ENCODE results near the gene ZIC5. TPM values are rescaled to one million over a fixed set of nuclear protein-coding genes. Genes with fewer than 3 reads are reported as not detected.
A peak's percentile ranks its signal among the peaks of the same experiment; 100 is the strongest.

The ZIC5 gene
- total RNA-seq, 3 donors from 2014 or later (not counting 1 experiment from before 2014, with no cell fraction given) = not detected

- Mint-ChIP-seq H3K27ac (peak overlapping the region; percentile 22 to 74), H3K4me3 (peak overlapping the region; percentile 56), H3K27me3 (ENCODE audit: low read depth in 2 of 2) (peaks cover 43 to 46% of the 10 kb centered on the region in 2 donors), H3K9me3 (no peaks in the 10 kb centered on the region), H3K36me3 (peaks cover 10% of the 10 kb centered on the region), H3K4me1 (peaks cover 8 to 18% of the 10 kb centered on the region in 2 donors)
- Histone ChIP-seq H3K36me3 (ENCODE audit: control insufficient read depth, insufficient read depth, low read length) (no peaks in the 10 kb centered on the region), H3K27ac (ENCODE audit: low read length) (no peak overlapping the region), H3K27me3 (ENCODE audit: control insufficient read depth, insufficient read depth, low read length) (peaks cover 76% of the 10 kb centered on the region), H3K4me1 (ENCODE audit: control insufficient read depth, insufficient read depth, low read length) (peaks cover 42% of the 10 kb centered on the region), H3K9me3 (ENCODE audit: control insufficient read depth, insufficient read depth, low read length) (peaks cover 27% of the 10 kb centered on the region), H3K4me3 (ENCODE audit: low read length) (no peak overlapping the region)
- ATAC-seq (no peak), DNase-seq (peak in 1 of 2 donors; percentile 40)
- no peak for TF ChIP-seq CTCF (IDR thresholded peaks at IDR 0.05)
- intact Hi-C loops (cut with micrococcal nuclease) = no loop called here
- 10% methylated on average over 41 of the region's 42 CpGs for WGBS (ENCODE audit: insufficient coverage)
Measured at GRCh38 chr13:99983499-99984401, 12.2 kb upstream of the ZIC5 start.

GRCh38 chr13:99982731-99983498, 11.3 kb upstream of the ZIC5 start:
- H3K36me3 ChIP-seq (ENCODE audit: control insufficient read depth, insufficient read depth, low read length) = no peaks in the 10 kb centered on the region
- H3K9me3 ChIP-seq (ENCODE audit: control insufficient read depth, insufficient read depth, low read length) = peaks cover 23% of the 10 kb centered on the region
- peaks cover 48 to 49% of the 10 kb centered on the region in 2 donors for H3K27me3 Mint-ChIP-seq (ENCODE audit: low read depth in 2 of 2)
- TF ChIP-seq CTCF (IDR thresholded peaks at IDR 0.05) = no peak
- H3K27ac ChIP-seq (ENCODE audit: low read length) = no peak overlapping the region
- peak overlapping the region in 1 of 2 donors; percentile 74 for H3K27ac Mint-ChIP-seq
- no peak for ATAC-seq
- H3K4me3 Mint-ChIP-seq = peak overlapping the region; percentile 56
- H3K4me3 ChIP-seq (ENCODE audit: low read length) = no peak overlapping the region
- WGBS (ENCODE audit: insufficient coverage) = 8% methylated on average over 48 of the region's 48 CpGs
- peaks cover 75% of the 10 kb centered on the region for H3K27me3 ChIP-seq (ENCODE audit: control insufficient read depth, insufficient read depth, low read length)
- intact Hi-C loops (cut with micrococcal nuclease) = no loop called here
- H3K4me1 Mint-ChIP-seq = peaks cover 14 to 25% of the 10 kb centered on the region in 2 donors
- peak in 1 of 2 donors; percentile 45 for DNase-seq
- peaks cover 10% of the 10 kb centered on the region for H3K36me3 Mint-ChIP-seq
- H3K9me3 Mint-ChIP-seq = no peaks in the 10 kb centered on the region
- peaks cover 46% of the 10 kb centered on the region for H3K4me1 ChIP-seq (ENCODE audit: control insufficient read depth, insufficient read depth, low read length)

GRCh38 chr13:99982036-99982730, 10.6 kb upstream of the ZIC5 start:
- DNase-seq (peak in 1 of 2 donors; percentile 62), ATAC-seq (peak; percentile 23 to 37 (median 27))
- Mint-ChIP-seq H3K9me3 (no peaks in the 10 kb centered on the region), H3K27ac (peak overlapping the region in 1 of 2 donors; percentile 14), H3K27me3 (ENCODE audit: low read depth in 2 of 2) (peaks cover 48 to 49% of the 10 kb centered on the region in 2 donors), H3K4me1 (peaks cover 14 to 25% of the 10 kb centered on the region in 2 donors), H3K4me3 (peak overlapping the region; percentile 56), H3K36me3 (peaks cover 10% of the 10 kb centered on the region)
- no peak for TF ChIP-seq CTCF (IDR thresholded peaks at IDR 0.05)
- peaks cover 75% of the 10 kb centered on the region for H3K27me3 ChIP-seq (ENCODE audit: control insufficient read depth, insufficient read depth, low read length)
- H3K4me1 ChIP-seq (ENCODE audit: control insufficient read depth, insufficient read depth, low read length) = peaks cover 46% of the 10 kb centered on the region
- no peaks in the 10 kb centered on the region for H3K36me3 ChIP-seq (ENCODE audit: control insufficient read depth, insufficient read depth, low read length)
- H3K9me3 ChIP-seq (ENCODE audit: control insufficient read depth, insufficient read depth, low read length) = peaks cover 23% of the 10 kb centered on the region
- WGBS (ENCODE audit: insufficient coverage) = 3% methylated on average over 98 of the region's 98 CpGs
- H3K4me3 ChIP-seq (ENCODE audit: low read length) = no peak overlapping the region
- intact Hi-C loops (cut with micrococcal nuclease) = no loop called here
- no peak overlapping the region for H3K27ac ChIP-seq (ENCODE audit: low read length)

Data from natural killer cell (primary cell).